SKM-1 treated with dmso at 0.1 percent for 144 hours (cell line): Measurements from ENCODE around the gene JAGN1.
"Not testable (repeated sequence)": the region's sequence is repeated elsewhere in the genome, so short reads cannot be mapped to it uniquely, and the experiment has no call there.

Experiments used
- DNase-seq: peaks from one replicate; lab custom pipeline; 2025; ENCODE audit not compliant: unreplicated experiment; lab: John Stamatoyannopoulos, UW

The JAGN1 gene

DNA sequence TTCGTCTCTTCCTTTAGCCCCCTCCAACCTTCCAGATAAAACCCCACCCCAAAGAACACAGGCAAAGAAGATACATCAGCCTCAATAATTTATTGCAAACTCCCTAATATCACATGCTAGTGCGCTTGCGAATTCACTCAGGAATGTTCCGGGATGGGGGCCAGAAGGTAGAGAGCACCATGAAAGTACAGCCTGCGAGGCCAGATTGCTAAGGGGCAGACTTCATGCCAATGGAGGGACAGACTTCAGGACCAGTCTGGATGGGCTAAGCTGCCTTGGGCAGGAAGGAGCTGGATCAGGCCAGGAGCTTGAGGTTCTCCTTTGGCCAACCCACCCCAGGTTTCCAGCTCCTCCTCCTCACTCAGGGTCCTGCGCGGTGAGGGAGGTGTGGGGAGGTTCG, 23.8 kb upstream of the JAGN1 start:
- no peak for DNase-seq

DNA sequence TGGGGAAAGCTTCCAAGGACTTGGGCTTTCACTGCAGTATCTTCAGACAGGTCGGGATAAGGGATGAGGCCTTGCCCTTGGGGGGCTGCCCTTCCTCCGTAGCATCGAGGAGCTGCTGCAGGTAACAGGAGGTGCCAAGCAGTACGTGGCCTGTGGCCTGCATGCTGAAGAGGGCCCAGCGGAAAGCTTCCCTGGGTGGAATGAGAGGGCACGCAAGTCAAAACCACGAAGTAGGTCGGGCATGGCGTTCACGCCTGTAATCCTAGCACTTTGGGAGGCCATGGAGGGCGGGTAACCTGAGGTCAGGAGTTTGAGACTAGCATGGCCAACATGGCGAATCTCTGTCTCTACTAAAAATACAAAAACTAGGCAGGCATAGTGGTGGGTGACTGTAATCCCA, 23.3 kb upstream of the JAGN1 start:
- DNase-seq: no peak

DNA sequence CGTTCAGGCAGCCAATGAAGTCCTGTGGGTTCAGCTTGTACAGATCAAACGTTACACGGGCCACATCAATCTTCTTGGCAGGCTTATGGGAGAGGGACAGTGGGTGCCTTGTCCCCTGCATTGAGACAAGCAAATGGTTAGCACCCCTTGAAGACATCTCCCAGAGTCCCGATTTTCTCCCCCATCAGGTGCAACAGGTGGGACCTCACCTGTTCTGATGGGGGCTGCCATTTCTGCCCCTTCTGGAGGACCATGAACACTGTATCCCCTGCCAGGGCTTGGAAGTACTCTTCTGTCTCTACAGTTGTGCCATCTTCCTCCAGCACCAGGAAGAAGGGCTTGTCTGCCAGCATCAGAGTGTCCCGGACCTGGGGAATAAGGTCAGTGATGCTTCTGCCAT, 20.5 kb upstream of the JAGN1 start:
- DNase-seq: no peak

DNA sequence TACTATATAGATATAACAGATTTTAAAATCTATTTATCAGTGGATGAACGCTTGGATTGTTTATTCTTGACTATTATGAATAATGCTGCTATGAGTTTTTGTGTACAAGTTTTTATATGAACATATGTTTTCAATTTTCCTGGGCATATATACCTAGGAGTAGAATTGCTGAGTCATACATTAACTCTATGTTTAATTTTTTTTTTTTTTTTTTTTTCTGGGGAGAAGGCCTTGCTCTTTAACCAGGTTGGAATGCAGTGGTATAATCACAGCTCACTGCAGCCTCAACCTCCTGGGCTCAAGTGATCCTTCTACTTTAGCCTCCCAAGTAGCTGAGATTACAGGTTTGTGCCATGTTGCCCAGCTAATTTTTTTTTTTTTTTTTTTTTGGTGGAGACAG, 19.4 kb upstream of the JAGN1 start:
- no peak for DNase-seq

DNA sequence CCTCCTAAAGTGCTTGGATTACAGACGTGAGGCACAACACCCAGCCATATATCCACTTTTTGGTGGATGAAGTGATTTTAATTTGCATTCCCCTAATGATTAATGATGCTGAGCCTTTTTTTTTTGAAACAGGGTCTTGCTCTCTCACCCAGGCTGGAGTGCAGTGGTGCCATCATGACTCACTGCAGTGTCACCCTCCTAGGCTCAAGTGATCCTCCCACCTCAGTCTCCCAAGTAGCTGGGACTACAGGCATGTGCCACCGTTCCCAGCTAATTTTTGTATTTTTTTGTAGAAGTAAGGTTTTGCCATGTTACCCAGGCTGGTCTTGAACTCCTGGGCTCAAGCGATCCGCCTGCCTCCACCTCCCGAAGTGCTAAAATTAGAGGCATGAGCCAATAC, 18.3 kb upstream of the JAGN1 start:
- not testable (repeated sequence) for DNase-seq

DNA sequence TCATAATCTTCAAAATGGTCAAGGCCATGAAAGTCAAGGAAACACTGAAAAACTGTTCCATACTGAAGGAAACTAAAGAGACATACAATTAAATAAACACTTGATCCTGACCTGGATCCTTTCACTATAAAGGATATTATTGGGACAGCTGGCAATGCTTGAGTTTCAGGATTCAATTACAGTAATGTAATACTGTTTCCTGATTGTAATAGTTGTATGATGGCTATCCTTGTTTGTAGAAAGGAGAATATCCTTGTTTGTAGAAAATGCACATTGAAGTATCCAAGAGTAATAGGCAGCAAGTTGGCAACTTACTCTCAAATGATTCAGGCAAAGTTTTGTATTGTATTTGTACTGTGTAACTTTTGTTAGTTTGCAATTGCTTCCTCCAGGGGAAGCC, 15.0 kb upstream of the JAGN1 start:
- DNase-seq: no peak

DNA sequence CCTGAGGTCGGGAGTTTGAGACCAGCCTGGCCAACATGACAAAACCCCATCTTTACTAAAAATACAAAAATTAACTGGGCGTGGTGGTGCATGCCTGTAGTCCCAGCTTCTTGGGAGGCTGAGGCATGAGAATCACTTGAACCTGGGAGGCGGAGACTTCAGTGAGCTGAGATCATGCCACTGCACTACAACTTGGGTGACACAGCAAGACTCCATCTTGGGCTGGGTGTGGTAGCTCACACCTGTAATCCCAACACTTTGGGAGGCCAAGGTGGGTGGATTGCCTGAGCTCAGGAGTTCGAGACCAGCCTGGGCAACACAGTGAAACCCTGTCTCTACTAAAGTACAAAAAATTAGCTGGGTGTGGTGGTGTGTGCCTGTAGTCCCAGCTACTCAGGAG, 14.2 kb upstream of the JAGN1 start:
- not testable (repeated sequence) for DNase-seq

DNA sequence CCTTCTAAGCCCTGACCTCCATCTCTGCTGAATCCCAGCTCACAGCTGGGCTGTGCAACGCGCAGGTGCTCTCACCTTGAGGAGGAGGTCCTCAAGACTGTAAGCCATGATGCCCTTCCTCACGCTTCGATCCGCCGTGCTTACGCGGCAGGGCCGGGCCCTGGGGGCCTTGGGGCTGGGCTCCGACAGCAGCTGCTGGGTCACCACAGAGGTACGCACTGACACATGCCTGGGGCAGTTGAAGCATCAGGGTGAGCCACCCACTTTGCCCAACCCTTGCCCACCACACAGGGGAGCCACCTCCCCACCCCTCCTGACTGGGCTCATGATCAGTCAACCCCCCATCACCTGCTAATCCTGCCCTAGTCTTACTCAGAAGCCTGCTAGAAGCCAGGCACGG, 13.4 kb upstream of the JAGN1 start:
- DNase-seq: no peak

DNA sequence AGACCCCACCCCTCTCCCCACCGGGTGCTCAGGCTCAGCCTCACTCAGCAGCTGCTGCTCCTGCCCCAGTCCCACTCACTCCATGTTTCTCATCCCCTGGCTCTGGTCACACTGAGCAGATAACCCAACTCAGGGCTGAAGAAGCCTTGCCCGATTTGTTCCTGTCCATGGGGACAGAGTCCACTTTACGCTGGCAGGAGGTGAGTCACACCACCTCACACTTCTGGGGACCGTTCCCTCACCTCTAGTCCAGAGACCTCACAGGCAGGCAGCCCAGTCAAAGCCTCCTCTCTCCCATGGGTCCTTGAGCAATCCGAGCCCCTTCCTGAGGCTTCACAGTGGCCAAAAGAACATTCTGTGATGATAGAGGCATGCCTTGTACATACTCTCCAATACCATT, 11.7 kb upstream of the JAGN1 start:
- no peak for DNase-seq

DNA sequence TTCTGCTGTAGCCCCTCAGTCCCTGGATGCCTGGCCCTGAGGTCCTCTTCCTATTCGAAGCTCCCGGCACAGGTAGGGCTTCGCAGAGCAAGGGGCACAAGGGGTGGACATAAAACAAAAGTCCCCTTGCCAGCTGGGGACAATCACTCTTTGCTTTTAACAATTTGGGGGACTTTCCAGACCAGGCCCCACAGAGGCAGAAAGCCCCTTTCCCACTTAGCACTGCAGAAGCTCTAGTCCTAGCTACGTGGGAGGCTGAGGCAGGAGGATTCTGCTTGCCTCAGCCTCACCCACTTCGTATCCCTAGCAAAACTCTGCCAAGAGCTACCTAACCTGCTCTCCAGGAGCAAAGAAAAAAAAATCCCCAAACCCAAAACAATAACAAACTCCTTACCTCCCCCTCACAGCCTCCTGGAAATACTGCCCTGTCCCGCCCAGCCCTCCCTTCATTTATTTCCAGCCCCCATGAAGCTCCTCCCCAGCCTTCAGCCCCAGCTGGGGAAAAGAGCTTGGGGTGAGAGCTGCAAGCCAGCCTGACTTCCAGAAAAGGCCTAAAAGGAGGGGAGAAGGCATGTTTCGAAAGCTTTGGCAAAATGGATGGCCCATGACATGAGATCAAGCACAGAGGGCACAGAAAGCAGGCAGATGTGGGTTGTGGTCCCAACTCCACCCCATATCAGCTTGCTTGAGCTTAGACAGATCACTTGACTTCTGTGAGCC, 10.4 kb upstream of the JAGN1 start, which contains the start of gene CIDEC:
Gene CIDEC (minus strand): TSS at position 424 of the 720 bp plus-strand sequence. CDS start 1,767 bp downstream, outside the sequence.
- no peak for DNase-seq

DNA sequence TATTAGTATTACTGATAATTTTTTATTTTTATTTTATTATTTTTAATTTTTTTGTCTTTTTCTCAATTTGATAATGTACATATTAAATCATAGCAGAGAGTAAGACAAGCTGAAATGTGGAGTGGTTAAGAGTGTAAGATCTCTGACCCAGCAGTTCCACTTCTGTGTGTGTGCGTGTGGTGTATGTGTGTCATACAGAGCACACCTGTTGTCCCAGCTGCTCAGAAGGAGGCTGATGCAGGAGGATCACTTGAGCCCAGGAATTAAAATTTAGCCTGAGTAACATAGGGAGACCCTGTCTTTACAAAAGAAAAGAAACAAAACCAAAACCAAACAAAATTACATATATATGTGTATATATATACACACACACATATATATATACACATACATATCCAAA, 9.0 kb upstream of the JAGN1 start:
- no peak for DNase-seq

DNA sequence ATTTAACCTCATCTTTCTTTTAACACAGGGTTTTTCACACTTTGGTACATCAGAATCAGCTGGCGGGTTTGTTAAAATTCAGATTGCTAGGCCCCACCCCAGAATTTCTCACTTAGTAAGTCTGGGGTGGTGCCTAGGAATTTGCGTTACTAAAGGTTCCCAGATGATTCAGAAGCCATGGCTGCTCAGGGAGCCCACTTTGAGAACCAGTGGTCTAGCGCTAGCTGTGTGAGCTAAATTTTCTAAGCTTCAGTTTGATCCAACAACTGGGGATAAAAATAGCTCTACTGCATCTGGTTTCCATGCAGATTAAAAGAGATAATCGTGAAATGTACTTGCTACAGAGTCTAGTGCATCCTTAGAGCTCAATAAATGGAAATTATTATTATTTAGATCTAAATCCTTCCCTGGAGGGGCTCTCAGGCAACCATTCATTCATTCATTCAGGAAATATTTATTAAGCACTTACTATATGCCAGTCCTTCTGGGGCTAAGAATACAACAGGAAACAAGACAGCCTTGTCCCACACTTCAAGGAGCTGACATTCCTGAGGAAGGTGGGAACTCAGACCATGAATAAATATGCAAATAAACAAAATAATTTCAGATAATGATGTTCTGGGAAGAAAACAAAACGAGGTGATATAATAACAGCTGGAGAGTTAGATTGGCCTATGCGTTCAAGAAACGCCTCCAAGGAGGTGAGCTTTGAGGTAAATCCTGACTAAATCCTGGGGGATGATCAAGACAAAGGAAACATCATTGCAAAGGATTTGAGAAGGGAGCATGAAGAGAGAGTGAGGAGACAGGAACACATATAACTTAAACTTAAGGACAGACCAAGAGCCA, 6.5 kb upstream of the JAGN1 start:
- DNase-seq: no peak

DNA sequence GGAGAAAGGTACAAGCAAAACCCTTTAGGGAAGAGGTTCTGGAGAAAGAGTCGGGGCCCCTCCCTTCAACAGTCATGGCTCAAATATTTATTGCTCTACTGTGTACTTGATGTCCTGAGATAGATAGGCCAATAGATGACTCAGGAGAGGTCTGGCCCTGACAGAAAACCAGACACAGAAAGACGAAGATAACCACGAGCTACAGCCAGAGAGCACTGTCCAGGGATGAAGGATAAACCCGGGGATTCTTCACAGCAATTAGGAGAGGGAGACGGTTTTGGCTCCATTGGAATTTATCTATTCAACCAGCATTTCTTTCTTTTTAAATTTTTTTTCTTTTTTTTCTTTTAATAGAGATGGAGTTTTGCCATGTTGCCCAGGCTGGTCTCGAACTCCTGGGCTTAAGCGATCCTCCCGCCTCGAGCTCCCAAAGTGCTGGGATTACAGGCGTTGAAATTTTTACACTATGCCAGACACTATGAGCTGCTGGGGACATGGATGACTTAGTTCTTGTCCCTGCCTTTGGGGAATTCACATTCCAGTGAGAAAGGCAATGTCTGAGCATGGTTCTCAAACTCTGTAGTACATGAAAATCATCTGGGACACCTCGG, 5.8 kb upstream of the JAGN1 start:
- no peak for DNase-seq

DNA sequence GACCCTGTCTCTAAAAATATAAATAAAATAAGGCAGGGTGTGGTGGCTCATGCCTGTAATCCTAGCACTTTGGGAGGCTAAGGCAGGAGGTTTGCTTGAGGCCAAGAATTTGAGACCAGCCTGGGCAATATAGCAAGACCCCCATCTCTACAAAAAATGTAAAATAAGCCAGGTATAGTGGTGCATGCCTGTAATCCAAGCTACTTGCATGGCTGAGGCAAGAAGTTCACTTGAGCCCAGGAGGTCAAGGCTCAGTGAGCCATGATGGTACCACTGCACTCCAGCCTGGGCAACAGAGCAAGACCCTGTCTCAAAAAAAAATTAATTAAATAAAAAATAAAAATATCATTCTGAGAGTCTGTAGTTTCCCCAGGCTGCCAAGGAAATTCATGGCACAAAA, 4.1 kb upstream of the JAGN1 start:
- no peak for DNase-seq

DNA sequence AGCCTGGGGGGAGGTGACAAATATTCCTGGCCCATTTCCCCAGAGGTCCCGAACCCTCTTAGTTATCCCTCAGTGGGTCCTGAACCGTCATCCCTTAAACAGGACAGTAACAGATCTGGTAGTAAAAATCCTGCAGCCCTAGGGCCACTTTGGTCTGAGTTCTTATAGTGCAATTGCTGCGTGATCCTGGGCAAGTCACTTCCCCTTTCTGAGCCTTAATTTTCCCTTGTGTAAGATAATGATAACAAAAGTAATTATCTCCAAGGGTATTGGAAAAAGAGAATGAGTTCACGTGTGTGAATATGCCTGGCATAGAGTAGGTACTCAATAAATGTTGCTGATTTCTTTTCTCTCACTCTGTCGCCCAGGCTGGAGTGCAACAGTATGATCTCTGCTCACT, 2.9 kb upstream of the JAGN1 start:
- DNase-seq: peak; percentile 38

DNA sequence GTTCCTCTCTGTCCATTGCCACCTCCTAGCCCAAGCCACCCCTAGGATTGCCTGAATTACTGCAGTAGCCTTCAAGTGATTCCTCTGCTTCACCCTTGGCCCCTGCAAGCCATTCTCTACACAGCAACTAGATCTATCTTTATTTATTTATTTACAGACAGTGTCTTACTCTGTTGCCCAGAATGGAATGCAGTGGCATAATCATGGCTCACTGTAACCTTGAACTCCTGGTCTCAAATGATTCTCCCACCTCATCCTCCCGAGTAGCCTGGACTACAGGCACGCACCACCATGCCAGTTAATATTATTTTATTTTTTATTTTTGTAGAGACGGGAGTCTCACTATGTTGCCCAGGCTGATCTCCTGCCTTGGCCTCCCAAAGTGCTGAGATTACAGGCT, 1.9 kb upstream of the JAGN1 start:
- no peak for DNase-seq

DNA sequence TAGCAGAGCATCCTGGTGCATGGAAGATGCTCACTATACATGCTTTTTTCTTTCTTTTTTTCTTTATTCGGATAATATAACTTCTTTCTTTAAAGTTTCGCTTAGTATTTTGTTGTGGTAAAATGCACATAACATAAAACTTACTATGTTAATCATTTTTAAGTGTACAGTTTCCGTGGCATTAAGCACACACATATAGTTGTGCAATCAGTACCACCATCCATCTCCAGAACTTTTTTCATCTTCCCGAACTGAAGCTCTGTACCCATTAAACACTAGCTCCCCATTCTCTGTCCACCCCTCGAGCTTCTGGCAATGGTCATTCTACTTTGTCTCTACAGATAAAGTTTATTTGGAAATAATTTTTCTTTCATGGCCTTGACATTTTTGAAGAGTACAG, 1.0 kb upstream of the JAGN1 start:
- DNase-seq: no peak

DNA sequence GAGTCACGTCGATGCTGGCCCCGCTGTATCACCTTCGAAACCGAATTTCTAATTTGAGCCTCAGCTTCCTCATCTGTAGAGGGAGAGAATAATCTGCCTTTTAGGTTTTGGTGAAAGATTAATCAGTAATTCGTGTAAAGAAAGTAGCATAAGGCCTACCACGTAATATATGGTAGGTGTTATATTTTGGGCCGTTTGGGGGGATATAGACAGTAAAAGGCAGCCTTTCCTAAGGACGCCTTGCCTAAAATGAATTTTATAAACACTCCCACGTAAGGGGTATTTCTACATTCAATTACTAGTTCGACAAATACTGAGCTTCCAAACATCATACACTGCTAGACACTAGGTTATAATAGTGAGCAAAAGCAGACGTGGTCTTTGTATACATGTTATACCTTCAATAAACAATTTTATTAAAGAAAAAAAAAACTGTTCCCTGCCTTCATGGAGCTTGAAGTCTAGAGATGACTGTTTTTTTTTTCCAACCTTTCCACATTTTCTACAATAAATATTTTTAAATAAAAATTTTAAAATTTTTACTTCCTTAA, 737 bp downstream of the JAGN1 start:
- no peak for DNase-seq

DNA sequence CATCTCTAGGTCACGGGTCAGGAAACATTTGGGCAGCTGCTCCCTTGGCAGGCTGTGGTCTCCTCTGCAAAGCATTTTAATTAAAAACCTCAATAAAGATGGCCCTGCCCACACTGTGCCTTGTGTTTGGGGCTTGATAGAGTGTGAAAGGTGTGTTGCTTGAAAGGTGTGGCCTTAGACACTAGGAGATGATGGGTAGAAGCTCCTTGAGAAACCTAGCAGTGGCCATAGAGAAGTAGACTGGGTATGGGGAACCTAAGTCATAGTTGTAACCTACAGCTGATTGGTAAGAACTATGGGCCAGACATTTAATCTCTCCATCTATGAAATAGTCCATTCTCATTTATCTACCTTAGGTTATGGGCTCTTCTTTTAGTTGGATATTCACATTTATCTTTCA, 3.3 kb downstream of the JAGN1 start:
- DNase-seq: no peak

DNA sequence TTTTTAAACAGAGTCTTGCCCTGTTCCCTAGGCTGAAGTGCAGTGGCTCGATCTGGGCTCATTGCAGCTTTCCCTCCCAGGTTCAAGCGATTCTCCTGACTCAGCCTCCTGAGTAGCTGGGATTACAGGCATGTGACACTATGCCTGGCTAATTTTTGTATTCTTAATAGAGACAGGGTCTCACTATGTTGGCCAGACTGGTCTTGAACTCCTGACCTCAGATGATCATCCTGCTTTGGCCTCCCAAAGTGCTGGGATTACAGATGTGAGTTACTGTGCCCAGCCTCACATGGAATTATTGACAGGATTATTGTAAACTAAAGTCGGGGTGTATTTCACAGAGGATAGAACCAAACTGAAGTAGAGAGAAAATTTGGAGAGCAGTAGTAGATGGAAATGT, 5.3 kb downstream of the JAGN1 start:
- DNase-seq: not testable (repeated sequence)

DNA sequence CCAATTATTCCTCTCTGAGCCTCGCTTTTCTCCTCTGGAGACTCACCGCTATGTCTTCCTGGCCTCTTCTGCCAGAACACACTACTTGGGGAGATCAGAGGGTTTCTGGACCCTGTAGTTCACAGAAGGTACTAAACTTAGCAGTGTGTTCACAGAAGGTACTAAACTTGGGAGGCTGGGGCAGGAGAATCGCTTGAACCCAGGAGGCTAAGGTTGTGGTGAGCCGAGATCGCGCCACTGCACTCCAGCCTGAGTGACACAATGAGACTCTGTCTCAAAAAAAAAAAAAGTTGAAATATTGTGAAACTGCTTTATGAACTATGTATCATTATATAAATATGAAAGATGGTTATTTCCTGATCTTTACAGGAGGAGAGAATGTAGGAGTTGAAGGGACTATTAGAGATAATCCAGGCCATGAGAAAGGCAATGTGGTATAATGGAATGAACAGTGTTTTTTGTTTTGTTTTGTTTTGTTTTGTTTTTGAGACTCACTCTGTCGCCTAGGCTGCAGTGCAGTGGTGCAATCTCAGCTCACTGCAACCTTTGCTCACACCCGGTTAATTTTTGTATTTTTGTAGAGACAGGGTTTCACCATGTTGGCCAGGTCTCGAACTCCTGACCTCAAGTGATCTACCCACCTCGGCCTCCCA, 6.5 kb downstream of the JAGN1 start:
- DNase-seq: not testable (repeated sequence)
